ENCODE measurements around the gene ATP6V1E1. TPM values are rescaled to one million over a fixed set of nuclear protein-coding genes. Genes with fewer than 3 reads are reported as not detected.
"Not testable (repeated sequence)": the region's sequence is repeated elsewhere in the genome, so short reads cannot be mapped to it uniquely, and the experiment has no call there.

The ATP6V1E1 gene
- total RNA-seq, 4 donors from 2014 or later: 150 to 194 (median 168) TPM

GRCh38 chr22:17648569-17648968 lies 20.0 kb upstream of the ATP6V1E1 start:
- no peak for TF ChIP-seq CTCF (IDR thresholded peaks at IDR 0.05)
- no peak for TF ChIP-seq POLR2AphosphoS5 (IDR thresholded peaks at IDR 0.05)
- TF ChIP-seq POLR2A (IDR thresholded peaks at IDR 0.05; ENCODE audit: low read depth): no peak
- no peak for TF ChIP-seq EP300 (IDR thresholded peaks at IDR 0.05)
- H3K36me3 ChIP-seq: peaks cover 0 to 15% (median 3%) of the 10 kb centered on the region in 4 donors
- no peaks in the 10 kb centered on the region for H3K9me3 ChIP-seq
- H3K4me1 ChIP-seq: no peaks in the 10 kb centered on the region
- no peaks in the 10 kb centered on the region for H3K27me3 ChIP-seq
- H3K4me3 ChIP-seq: no peak overlapping the region
- 82% methylated on average over 1 of the region's 1 CpG for WGBS
- intact Hi-C loops (cut with DNase I): no loop called here
- DNase-seq (ENCODE audit: extremely low spot score): no peak
- H3K27ac ChIP-seq (replicated peaks in 1 of 4): no peak overlapping the region

DNA sequence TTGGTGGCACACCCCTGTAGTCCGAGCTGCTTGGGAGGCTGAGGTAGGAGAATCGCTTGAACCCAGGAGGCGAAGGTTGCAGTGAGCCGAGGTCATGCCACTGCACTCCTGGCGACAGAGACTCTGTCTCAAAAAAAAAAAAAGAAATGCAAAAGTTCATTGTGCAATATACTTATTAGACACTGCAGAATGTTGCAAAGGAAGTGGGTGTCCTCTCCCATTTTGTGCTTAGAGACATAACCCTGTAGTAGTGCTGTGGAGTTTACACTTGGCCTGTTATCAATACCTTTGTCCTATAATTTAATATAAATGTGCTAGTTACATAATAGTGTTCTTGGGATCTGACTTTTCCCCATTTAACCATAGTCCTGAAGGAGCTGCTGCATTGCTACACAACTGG lies 19.4 kb upstream of the ATP6V1E1 start:
- Histone ChIP-seq H3K27me3 (no peaks in the 10 kb centered on the region), H3K4me1 (no peaks in the 10 kb centered on the region), H3K4me3 (no peak overlapping the region), H3K27ac (replicated peaks in 1 of 4) (no peak overlapping the region), H3K36me3 (peaks cover 0 to 15% (median 3%) of the 10 kb centered on the region in 4 donors), H3K9me3 (no peaks in the 10 kb centered on the region)
- intact Hi-C loops (cut with DNase I): no loop called here
- 75% methylated on average over 5 of the region's 5 CpGs for WGBS
- TF ChIP-seq POLR2A (IDR thresholded peaks at IDR 0.05; ENCODE audit: low read depth) (no peak), EP300 (IDR thresholded peaks at IDR 0.05) (no peak), CTCF (IDR thresholded peaks at IDR 0.05) (no peak), POLR2AphosphoS5 (IDR thresholded peaks at IDR 0.05) (no peak)
- DNase-seq (ENCODE audit: extremely low spot score): no peak

DNA sequence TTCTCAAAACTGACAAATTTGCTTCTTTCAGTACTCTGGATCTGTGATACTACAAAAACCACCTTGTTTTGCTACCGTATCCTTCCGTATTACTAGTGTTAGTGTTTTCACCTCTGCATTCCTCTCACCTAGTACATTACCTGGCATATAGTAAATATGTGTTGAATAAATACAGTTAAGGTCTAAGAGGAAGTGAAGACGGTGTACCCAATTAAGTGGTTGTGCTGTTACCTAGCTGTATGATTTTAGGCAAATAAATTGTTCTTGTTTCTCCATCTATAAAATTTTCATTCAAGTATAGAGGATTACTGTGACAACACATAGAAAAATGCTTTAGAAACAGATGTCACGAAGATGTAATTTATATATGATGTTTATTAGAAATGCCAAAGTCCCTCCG lies 18.9 kb upstream of the ATP6V1E1 start:
- no peaks in the 10 kb centered on the region for H3K27me3 ChIP-seq
- no peaks in the 10 kb centered on the region for H3K9me3 ChIP-seq
- no peak for DNase-seq (ENCODE audit: extremely low spot score)
- H3K4me3 ChIP-seq: no peak overlapping the region
- H3K27ac ChIP-seq (replicated peaks in 1 of 4): no peak overlapping the region
- TF ChIP-seq CTCF (IDR thresholded peaks at IDR 0.05): no peak
- no peak for TF ChIP-seq POLR2A (IDR thresholded peaks at IDR 0.05; ENCODE audit: low read depth)
- TF ChIP-seq POLR2AphosphoS5 (IDR thresholded peaks at IDR 0.05): no peak
- TF ChIP-seq EP300 (IDR thresholded peaks at IDR 0.05): no peak
- intact Hi-C loops (cut with DNase I): no loop called here
- no peaks in the 10 kb centered on the region for H3K4me1 ChIP-seq
- H3K36me3 ChIP-seq: peaks cover 0 to 15% (median 3%) of the 10 kb centered on the region in 4 donors
- 89% methylated on average over 5 of the region's 5 CpGs for WGBS

DNA sequence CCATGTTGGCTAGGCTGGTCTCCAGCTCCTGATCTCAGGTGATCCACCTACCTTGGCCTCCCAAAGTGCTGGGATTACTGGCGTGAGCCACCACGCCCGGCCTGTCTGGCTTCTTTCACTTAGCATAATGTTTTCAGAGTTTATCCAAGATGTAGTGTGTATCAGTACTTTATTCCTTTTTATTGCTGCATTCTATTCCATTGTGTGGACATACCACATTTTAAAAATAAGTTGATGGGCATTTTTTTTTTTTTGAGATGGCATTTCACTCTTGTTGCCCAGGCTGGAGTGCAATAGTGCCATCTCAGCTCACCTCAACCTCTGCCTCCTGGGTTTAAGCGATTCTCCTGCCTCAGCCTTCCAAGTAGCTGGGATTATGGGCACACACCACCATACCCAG lies 13.8 kb upstream of the ATP6V1E1 start:
- H3K36me3 ChIP-seq; DNase-seq (ENCODE audit: extremely low spot score); H3K27me3 ChIP-seq; intact Hi-C loops (cut with DNase I); H3K4me3 ChIP-seq; H3K9me3 ChIP-seq; H3K27ac ChIP-seq (replicated peaks in 1 of 4): not testable (repeated sequence)
- WGBS: 95% methylated on average over 4 of the region's 4 CpGs
- H3K4me1 ChIP-seq: peaks cover 19 to 30% (median 23%) of the 10 kb centered on the region in 4 donors

GRCh38 chr22:17641269-17641668 lies 12.7 kb upstream of the ATP6V1E1 start:
- 64% methylated on average over 3 of the region's 3 CpGs for WGBS
- intact Hi-C loops (cut with DNase I): no loop called here
- Histone ChIP-seq H3K36me3 (peaks cover 0 to 9% (median 0%) of the 10 kb centered on the region in 4 donors), H3K4me3 (no peak overlapping the region), H3K27me3 (no peaks in the 10 kb centered on the region), H3K27ac (replicated peaks in 1 of 4) (no peak overlapping the region), H3K9me3 (no peaks in the 10 kb centered on the region), H3K4me1 (peaks cover 20 to 30% (median 24%) of the 10 kb centered on the region in 4 donors)
- TF ChIP-seq POLR2AphosphoS5 (IDR thresholded peaks at IDR 0.05) (no peak), CTCF (IDR thresholded peaks at IDR 0.05) (no peak), EP300 (IDR thresholded peaks at IDR 0.05) (no peak), POLR2A (IDR thresholded peaks at IDR 0.05; ENCODE audit: low read depth) (no peak)
- no peak for DNase-seq (ENCODE audit: extremely low spot score)

Measured in esophagus muscularis mucosa (tissue), 4 donors.